ENCODE measurements around the gene LTBP1. TPM values are rescaled to one million over a fixed set of nuclear protein-coding genes. Genes with fewer than 3 reads are reported as not detected.

The LTBP1 gene
- total RNA-seq, 1 donor from 2014 or later = 327 TPM

- Mint-ChIP-seq H3K4me1 (ENCODE audit: unreplicated experiment) (peaks cover 19% of the 10 kb centered on the region), H3K36me3 (ENCODE audit: low read depth, unreplicated experiment) (peaks cover 4% of the 10 kb centered on the region), H3K27ac (ENCODE audit: unreplicated experiment) (no peak overlapping the region), H3K27me3 (ENCODE audit: unreplicated experiment) (peaks cover 8% of the 10 kb centered on the region), H3K9me3 (ENCODE audit: unreplicated experiment) (no peaks in the 10 kb centered on the region), H3K4me3 (ENCODE audit: unreplicated experiment) (no peak overlapping the region)
- TF ChIP-seq, protein P1, sequence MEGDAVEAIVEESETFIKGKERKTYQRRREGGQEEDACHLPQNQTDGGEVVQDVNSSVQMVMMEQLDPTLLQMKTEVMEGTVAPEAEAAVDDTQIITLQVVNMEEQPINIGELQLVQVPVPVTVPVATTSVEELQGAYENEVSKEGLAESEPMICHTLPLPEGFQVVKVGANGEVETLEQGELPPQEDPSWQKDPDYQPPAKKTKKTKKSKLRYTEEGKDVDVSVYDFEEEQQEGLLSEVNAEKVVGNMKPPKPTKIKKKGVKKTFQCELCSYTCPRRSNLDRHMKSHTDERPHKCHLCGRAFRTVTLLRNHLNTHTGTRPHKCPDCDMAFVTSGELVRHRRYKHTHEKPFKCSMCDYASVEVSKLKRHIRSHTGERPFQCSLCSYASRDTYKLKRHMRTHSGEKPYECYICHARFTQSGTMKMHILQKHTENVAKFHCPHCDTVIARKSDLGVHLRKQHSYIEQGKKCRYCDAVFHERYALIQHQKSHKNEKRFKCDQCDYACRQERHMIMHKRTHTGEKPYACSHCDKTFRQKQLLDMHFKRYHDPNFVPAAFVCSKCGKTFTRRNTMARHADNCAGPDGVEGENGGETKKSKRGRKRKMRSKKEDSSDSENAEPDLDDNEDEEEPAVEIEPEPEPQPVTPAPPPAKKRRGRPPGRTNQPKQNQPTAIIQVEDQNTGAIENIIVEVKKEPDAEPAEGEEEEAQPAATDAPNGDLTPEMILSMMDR (IDR thresholded peaks at IDR 0.05; ENCODE audit: unreplicated experiment) = no peak
- no peak for DNase-seq (ENCODE audit: low spot score)
Measured at GRCh38 chr2:32925283-32925815, 21.4 kb upstream of the LTBP1 start.

DNA sequence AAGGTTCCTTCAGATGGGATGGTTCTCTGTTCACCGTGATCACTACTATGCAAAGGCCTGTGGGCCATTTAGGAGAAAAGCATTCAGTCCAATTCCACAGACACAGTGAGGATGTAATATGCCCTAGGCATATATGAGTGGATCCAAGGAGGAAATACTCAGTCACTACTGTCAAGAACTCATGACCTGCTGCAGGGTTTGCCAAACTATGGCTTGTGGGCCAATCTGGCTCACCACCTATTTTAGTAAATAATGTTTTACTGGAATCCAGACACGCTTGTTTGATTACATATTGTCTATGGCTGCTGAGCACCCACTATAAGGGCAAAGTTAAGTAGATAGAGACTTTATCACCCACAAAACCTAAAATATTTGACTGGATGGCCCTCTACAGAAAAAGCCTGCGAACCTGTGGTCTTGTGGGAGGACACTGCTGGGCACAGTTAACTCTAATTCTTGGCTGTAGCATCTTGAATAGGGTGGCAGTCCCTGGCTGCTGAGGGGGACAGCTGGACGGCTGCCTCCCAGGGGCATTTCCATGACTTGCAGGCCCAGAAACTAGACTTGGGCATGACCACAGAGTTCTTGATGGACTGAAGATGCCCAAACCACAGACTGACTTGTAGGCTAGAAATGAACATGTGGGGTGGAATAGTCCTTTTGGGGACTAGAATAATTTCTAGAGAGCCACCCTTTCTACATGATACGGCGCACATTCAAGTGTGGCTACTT is 20.6 kb upstream of the LTBP1 start:
- no peak for DNase-seq (ENCODE audit: low spot score)
- peaks cover 14% of the 10 kb centered on the region for H3K4me1 Mint-ChIP-seq (ENCODE audit: unreplicated experiment)
- peaks cover 8% of the 10 kb centered on the region for H3K27me3 Mint-ChIP-seq (ENCODE audit: unreplicated experiment)
- TF ChIP-seq, protein P1 (IDR thresholded peaks at IDR 0.05; ENCODE audit: unreplicated experiment) = no peak
- H3K4me3 Mint-ChIP-seq (ENCODE audit: unreplicated experiment) = no peak overlapping the region
- no peaks in the 10 kb centered on the region for H3K9me3 Mint-ChIP-seq (ENCODE audit: unreplicated experiment)
- peaks cover 4% of the 10 kb centered on the region for H3K36me3 Mint-ChIP-seq (ENCODE audit: low read depth, unreplicated experiment)
- peak overlapping the region; percentile 92 for H3K27ac Mint-ChIP-seq (ENCODE audit: unreplicated experiment)

DNA sequence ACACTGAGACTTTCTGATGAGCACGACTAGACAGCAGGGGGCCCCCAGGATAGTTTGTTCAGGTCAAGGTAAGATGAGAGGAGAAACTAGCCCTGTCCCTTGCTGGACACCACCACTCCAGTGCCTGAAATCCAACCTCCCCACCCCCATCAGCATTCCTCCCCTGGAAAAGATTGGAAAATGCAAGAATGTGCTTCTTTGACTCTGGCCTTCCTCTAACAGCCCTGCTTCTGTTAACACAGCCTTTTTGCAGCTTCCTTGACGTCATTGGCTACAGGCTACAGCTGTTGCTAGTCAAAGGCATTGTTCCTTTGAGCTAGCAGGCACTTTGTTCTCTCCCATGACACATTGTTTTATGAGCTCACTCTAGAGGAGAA is 20.1 kb upstream of the LTBP1 start:
- DNase-seq (ENCODE audit: low spot score) = peak; percentile 19
- Mint-ChIP-seq H3K36me3 (ENCODE audit: low read depth, unreplicated experiment) (peaks cover 4% of the 10 kb centered on the region), H3K4me3 (ENCODE audit: unreplicated experiment) (no peak overlapping the region), H3K27ac (ENCODE audit: unreplicated experiment) (peak overlapping the region; percentile 92), H3K27me3 (ENCODE audit: unreplicated experiment) (peaks cover 8% of the 10 kb centered on the region), H3K9me3 (ENCODE audit: unreplicated experiment) (no peaks in the 10 kb centered on the region), H3K4me1 (ENCODE audit: unreplicated experiment) (peaks cover 18% of the 10 kb centered on the region)
- TF ChIP-seq, protein P1 (IDR thresholded peaks at IDR 0.05; ENCODE audit: unreplicated experiment) = no peak

DNA sequence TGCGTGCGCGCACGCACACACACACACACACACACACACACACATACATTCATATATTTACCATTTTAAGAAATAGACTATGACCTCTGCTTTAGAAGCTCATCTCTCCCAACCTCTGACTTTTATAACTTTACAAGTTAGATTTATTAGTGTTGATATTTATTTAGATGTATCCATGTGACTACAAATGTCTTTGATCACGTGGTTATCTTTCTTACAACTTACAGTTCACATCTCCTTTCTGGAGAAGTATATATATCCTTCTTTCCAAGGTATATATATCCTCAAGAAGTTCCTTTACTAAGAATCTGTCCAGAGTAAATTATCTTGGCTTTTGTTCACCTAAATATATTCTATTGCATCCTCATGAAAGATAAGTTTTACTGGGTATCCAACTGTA is 16.3 kb upstream of the LTBP1 start:
- no peak overlapping the region for H3K27ac Mint-ChIP-seq (ENCODE audit: unreplicated experiment)
- H3K4me3 Mint-ChIP-seq (ENCODE audit: unreplicated experiment) = no peak overlapping the region
- no peaks in the 10 kb centered on the region for H3K9me3 Mint-ChIP-seq (ENCODE audit: unreplicated experiment)
- H3K4me1 Mint-ChIP-seq (ENCODE audit: unreplicated experiment) = peaks cover 19% of the 10 kb centered on the region
- H3K27me3 Mint-ChIP-seq (ENCODE audit: unreplicated experiment) = peaks cover 4% of the 10 kb centered on the region
- no peak for DNase-seq (ENCODE audit: low spot score)
- peaks cover 4% of the 10 kb centered on the region for H3K36me3 Mint-ChIP-seq (ENCODE audit: low read depth, unreplicated experiment)
- TF ChIP-seq, protein P1 (IDR thresholded peaks at IDR 0.05; ENCODE audit: unreplicated experiment) = no peak

- no peaks in the 10 kb centered on the region for H3K9me3 Mint-ChIP-seq (ENCODE audit: unreplicated experiment)
- peaks cover 4% of the 10 kb centered on the region for H3K27me3 Mint-ChIP-seq (ENCODE audit: unreplicated experiment)
- no peak overlapping the region for H3K27ac Mint-ChIP-seq (ENCODE audit: unreplicated experiment)
- no peak overlapping the region for H3K4me3 Mint-ChIP-seq (ENCODE audit: unreplicated experiment)
- peaks cover 18% of the 10 kb centered on the region for H3K4me1 Mint-ChIP-seq (ENCODE audit: unreplicated experiment)
- DNase-seq (ENCODE audit: low spot score) = no peak
- TF ChIP-seq, protein P1 (IDR thresholded peaks at IDR 0.05; ENCODE audit: unreplicated experiment) = no peak
- H3K36me3 Mint-ChIP-seq (ENCODE audit: low read depth, unreplicated experiment) = peaks cover 4% of the 10 kb centered on the region
Measured at GRCh38 chr2:32931519-32931918, 15.2 kb upstream of the LTBP1 start.
